ENCODE measurements around the gene RFESD. TPM values are rescaled to one million over a fixed set of nuclear protein-coding genes. Genes with fewer than 3 reads are reported as not detected.
"Not testable (repeated sequence)": the region's sequence is repeated elsewhere in the genome, so short reads cannot be mapped to it uniquely, and the experiment has no call there.

RFESD gene
- total RNA-seq, 1 experiment from 2014 or later = 1.1 TPM

DNA sequence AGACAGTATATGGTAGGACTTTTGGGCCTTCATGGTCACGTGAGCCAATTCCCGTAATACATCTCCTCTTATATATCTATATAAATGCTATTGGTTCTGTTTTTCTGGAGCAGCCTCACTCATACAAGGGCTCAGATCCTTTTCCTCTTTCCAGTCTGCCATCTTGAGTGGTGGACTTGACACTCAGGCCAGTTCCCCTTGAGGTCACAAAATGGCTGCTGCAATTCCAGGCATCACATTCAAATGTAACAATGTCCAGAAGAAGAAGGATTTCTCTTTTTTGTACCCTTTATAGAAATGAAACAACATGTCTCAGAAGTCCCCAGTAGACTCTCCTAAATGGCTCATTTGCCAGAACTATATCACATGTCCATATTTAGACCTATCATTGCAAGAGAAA is 22.2 kb upstream of the RFESD start:
- no peak for DNase-seq (ENCODE audit: low read depth)
- in situ Hi-C loops (cut with HindIII; ENCODE audit: low pct_unique_long_range_greater_than_20kb, low sequenced_read_pairs) = no loop called here

DNA sequence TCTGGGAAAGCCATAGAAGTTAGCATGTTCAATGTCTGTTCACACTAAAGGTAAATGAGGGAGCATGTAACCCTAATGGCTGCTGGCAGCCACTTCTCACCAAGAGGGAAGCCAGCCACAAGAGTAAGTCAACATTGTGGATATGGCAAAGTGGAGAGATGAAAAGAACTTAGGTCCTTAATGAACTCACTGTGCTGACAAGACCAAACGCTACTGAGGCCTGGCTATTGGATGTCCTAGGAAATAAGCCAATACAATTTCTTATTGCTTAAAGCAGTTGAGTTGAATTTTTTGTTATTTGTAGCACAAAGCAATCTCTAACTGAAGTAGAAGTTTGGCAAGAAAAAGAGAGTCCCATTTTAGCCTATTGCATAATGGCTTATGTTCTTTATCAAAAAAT is 19.9 kb upstream of the RFESD start:
- in situ Hi-C loops (cut with HindIII; ENCODE audit: low pct_unique_long_range_greater_than_20kb, low sequenced_read_pairs) = no loop called here
- no peak for DNase-seq (ENCODE audit: low read depth)

DNA sequence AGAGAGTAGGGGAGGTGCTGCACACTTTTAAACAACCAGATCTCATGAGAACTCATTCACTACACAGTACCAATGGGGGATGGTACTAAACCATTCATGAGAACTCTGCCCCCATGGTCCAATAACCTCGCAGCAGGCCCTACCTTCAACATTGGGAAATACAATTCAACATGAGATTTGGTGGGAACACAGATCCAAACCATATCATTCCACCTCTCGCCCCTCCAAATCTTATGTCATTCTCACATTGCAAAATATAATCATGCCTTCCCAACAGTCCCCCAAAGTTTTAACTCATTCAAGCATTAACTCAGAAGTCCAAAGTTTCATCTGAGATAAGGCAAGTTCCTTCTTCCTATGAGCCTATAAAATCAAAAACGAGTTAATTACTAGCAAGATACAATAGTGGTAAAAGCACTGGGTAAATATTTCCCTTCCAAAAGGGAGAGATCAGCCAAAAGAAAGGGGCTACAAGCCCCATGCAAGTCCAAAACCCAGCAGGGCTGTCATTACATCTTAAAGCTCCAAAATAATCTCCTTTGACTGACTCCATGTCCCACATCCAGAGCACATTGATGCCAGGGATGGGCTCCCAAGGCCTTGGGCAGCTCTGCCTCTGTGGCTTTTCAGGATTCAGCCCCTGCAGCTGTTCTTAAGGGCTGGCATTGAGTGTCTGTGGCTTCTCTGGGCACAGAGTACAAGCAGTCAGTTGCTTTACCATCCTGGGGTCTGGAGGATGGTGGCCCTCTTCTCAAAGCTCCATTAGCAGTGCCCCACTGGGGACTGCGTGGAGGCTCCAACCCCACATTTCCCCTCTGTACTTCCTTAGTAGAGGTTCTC is 18.4 kb upstream of the RFESD start:
- in situ Hi-C loops (cut with HindIII; ENCODE audit: low pct_unique_long_range_greater_than_20kb, low sequenced_read_pairs) = no loop called here
- DNase-seq (ENCODE audit: low read depth) = no peak

DNA sequence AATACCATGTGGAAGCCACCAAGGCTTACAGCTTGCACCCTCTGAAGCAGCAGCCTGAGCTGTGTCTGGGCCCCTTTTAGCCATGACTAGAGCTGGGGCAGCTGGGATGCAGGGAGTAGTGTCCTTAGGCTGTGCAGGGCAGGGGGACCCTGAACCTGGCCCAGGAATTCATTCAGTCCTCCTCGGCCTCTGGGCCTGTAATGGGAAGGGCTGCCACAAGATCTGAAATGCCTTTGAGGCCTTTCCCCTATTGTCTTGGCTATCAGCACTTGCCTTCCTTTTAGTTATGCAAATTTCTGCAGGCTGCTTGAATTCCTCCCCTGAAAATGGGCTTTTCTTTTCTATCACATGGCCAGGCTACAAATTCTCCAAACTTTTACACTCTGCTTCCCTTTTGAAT is 17.6 kb upstream of the RFESD start:
- no peak for DNase-seq (ENCODE audit: low read depth)
- in situ Hi-C loops (cut with HindIII; ENCODE audit: low pct_unique_long_range_greater_than_20kb, low sequenced_read_pairs) = no loop called here

DNA sequence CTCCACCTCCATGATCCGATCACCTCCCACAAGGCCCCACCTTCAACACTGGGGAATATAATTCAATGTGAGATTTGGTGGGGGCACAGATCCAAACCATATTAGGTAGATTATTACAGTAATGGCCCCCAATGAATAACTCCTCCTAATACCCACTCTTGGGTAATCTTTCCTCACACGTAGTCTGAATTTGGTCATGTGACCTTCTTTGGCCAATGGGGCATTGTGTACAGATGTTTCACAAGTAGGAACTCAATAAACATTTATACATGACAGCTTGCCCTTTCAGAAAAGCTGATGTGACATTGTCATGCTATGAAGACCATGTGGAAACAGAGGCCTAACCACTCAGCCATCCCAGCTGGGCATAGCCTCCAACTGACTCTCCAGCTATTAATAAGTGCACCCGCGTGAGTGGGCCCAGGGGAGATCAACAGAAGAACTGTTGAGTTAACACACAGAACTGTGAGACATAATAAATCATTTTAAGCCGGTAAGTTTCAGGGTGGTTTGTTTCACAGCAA is 16.1 kb upstream of the RFESD start:
- DNase-seq (ENCODE audit: low read depth) = no peak
- in situ Hi-C loops (cut with HindIII; ENCODE audit: low pct_unique_long_range_greater_than_20kb, low sequenced_read_pairs) = no loop called here

DNA sequence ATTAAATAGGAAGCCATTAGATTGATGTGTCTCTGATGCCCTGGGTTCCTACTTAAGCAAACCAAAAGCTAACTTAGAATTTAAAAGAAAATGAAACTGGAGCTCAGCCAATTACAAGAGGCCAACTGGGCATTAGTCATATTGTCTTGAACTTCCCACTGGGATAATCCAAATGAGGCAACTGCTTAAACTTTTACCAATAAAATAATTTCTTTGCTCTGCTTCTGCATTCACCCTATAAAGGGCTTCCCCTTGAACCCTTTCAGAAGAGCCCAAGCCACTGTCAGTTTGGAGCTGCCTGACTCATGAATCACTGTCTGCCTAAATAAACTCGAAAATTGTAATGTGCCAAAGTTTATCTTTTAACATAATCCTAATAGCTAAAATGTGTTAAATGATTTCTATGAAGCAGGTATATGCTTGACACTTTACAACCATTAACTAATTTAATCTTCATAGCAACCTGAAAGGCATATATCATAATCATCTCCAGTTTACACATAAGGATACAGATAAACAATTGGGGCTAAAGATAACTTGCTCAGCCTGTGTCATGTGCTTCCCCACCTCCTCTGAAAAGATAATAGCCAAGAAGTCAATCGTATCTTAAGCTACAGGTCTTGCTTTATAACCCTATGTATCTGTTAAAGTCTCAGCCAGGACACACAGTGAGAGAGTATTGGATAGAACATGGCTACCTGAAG is 15.2 kb upstream of the RFESD start:
- in situ Hi-C loops (cut with HindIII; ENCODE audit: low pct_unique_long_range_greater_than_20kb, low sequenced_read_pairs) = no loop called here
- DNase-seq (ENCODE audit: low read depth) = peak; percentile 11

DNA sequence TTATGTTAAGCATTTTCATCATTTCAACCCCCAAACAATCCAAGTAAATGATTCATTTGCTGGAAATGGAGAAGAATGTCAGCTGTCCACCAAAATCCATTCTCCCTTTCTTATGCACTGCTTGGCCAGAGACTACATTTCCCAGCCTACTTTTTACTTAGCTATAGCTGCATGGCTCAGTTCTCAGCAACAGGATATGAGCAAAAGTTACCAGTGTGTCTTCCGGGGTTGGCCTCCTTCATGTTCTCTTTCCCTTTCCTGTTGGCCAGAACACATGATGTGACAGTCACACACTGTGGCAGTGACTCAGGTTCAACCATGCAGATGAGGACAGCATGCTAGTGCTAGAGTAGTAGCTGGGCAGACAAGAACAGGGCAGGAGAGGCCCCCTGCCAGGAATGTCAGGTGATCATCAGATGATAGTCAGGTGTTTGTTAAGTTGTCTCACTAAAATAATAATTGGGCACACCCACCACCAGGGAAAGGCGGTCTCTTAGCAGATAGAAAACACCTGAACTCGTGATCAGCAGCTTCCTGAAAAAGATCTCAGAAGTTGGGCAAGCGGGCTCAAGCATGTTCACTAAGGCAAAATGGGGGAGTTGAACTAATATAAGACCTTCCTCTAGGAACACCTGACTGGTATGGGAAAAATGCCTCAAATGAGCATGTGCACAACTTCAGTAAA is 14.4 kb upstream of the RFESD start:
- in situ Hi-C loops (cut with HindIII; ENCODE audit: low pct_unique_long_range_greater_than_20kb, low sequenced_read_pairs) = no loop called here
- peak; percentile 85 for DNase-seq (ENCODE audit: low read depth)

DNA sequence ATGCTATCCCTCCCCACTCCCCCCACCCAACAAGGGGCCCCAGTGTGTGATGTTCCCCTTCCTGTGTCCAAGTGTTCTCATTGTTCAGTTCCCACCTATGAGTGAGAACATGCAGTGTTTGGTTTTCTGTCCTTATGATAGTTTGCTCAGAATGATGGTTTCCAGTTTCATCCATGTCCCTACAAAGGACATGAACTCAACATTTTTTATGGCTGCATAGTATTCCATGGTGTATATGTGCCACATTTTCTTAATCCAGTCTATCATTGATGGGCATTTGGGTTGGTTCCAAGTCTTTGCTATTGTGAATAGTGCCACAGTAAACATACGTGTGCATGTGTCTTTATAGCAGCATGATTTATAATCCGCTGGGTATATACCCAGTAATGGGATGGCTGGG is 13.6 kb upstream of the RFESD start:
- in situ Hi-C loops (cut with HindIII; ENCODE audit: low pct_unique_long_range_greater_than_20kb, low sequenced_read_pairs); DNase-seq (ENCODE audit: low read depth): not testable (repeated sequence)

DNA sequence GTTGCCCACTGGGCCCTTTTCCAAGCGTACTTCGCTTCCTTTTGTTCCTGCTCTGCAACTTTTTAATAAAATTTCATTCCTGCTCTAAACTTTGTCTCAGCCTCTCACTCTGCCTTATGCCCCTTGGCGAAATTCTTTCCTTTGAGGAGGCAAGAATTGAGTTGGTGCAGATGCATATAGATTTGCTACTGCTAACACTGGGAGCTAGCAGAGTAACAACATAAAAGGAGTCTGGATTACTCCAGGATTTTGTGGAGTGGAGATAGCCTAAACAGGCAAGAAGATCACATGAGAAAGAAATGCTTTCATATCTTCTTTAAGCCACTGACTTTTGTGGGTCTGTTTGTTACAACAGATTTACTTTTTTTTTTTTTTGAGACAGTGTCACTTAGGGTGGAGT is 12.9 kb upstream of the RFESD start:
- in situ Hi-C loops (cut with HindIII; ENCODE audit: low pct_unique_long_range_greater_than_20kb, low sequenced_read_pairs) = no loop called here
- no peak for DNase-seq (ENCODE audit: low read depth)

DNA sequence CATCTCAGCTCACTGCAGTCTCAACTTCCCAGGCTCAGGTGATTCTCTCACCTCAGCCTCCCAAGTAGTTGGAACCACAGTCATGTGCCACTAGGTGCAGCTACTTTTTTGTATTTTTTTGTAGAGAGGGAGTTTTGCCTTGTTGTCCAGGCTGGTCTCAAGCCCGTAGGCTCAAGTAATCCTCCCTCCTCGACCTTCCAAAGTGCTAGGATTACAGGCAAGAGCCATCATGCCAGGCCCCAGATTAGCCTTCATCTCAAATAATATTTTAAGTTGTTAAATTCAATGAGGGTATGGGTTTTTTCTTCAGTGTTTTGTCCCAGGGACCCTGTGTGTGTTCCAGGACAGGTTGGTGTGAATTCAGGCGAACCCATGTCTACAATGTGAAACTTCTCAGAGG is 12.5 kb upstream of the RFESD start:
- DNase-seq (ENCODE audit: low read depth) = no peak
- in situ Hi-C loops (cut with HindIII; ENCODE audit: low pct_unique_long_range_greater_than_20kb, low sequenced_read_pairs) = no loop called here

DNA sequence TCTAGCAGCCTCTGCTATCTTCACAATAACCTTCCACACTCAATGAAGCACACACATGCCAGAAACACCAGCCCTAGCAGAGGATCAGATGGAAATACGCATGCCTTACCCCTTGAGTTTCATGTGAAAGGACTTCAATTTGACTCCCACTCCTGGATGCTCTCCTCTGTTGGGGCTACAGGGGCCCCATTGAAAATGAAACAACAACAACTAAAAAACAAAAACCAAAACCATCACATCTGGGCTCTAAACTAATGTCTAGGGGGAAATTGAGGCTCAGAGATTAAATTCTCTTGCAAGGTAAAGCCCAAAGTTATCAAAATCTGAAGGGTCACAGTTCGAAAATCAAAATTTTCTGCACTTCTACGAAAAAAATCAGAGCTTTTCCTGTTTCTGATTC is 7.9 kb upstream of the RFESD start:
- in situ Hi-C loops (cut with HindIII; ENCODE audit: low pct_unique_long_range_greater_than_20kb, low sequenced_read_pairs) = no loop called here
- no peak for DNase-seq (ENCODE audit: low read depth)

DNA sequence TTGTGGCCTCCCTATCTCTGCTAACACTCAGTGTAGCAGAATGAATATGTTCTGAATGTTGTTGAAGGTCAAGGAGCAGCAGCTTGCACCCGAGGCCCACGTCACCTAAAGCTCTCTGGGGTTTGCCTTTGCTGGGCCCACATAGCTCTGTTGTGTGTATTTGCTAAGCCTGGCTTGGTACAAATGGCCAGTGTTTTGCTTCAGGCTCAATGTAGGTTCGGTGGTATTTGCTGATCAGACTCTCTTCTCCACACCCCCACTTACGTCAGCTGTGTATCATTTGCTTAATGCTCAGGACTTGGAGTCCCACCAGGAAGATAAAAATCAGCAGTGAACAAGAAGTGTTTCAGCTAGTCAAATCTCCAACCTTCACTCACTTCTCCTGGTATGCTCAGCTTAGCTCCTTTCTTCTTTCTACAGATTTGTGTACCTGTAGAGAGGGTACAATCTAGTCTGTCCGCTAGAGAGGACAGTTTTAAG is 4.8 kb upstream of the RFESD start:
- in situ Hi-C loops (cut with HindIII; ENCODE audit: low pct_unique_long_range_greater_than_20kb, low sequenced_read_pairs) = no loop called here
- no peak for DNase-seq (ENCODE audit: low read depth)

DNA sequence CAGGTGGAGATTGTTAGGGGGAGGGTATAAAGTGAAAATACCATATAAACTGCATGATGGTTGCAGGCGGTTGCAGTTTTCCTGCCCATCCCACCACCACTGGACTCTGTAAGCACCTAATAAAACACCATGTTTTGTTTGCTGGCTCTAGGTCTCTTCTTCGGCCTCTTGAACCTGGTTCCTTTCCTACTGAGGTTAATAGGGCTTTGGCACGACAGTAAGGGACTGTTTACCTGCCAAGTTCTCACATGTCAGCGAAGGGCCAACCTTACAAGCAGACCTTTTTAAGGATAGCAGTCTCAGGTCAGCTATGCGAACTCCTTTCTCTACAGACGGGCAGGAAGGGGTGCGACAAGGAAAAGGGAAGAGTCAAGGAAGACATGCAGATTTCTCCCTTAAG is 3.4 kb upstream of the RFESD start:
- in situ Hi-C loops (cut with HindIII; ENCODE audit: low pct_unique_long_range_greater_than_20kb, low sequenced_read_pairs) = no loop called here
- DNase-seq (ENCODE audit: low read depth) = no peak

DNA sequence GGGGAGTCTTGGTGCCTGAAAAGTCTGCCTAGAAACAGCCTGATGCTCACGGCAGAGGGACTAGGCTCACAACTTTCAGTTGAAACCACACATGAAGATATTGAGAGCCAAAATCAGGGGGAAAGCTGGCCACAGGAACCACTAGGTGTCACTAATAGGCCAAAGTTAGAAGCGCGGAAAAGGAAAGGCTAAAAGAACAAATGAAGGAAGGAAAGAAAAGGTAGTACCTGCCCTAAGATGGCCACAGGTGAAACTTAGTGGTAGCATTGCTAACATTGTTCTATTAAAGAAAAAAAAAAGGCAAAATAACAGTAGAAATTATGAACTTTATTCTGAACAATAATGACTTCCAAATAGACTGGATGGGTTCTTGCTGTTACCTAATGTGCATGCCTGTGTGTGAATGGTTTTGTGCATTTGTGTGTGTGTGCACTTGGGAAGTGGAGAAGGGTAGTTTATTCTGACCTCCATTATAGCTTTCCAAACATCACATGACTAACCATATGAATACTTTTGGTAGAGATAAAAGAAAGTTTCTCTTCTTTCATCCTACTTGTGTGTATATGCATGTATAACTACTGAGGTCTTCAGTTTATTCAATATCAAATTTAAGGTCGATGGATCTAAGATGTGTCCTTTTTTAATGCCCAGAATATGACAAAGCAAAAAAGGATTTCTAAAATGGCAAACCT is 2.1 kb upstream of the RFESD start:
- in situ Hi-C loops (cut with HindIII; ENCODE audit: low pct_unique_long_range_greater_than_20kb, low sequenced_read_pairs) = no loop called here
- DNase-seq (ENCODE audit: low read depth) = peak; percentile 59

DNA sequence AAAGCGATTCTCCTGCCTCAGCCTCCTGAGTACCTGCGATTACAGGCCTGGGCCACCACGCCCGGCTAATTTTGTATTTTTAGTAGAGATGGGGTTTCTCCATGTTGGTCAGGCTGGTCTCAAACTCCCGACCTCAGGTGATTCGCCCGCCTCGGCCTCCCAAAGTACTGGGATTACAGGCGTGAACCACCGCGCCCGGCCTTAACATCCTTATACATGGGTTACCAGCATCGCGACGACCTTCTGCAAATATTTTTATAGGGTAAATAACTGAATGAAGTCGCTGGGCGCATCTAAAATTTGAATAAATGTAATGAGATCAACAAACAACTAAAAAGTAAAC is 380 bp upstream of the RFESD start:
- in situ Hi-C loops (cut with HindIII; ENCODE audit: low pct_unique_long_range_greater_than_20kb, low sequenced_read_pairs); DNase-seq (ENCODE audit: low read depth): not testable (repeated sequence)

DNA sequence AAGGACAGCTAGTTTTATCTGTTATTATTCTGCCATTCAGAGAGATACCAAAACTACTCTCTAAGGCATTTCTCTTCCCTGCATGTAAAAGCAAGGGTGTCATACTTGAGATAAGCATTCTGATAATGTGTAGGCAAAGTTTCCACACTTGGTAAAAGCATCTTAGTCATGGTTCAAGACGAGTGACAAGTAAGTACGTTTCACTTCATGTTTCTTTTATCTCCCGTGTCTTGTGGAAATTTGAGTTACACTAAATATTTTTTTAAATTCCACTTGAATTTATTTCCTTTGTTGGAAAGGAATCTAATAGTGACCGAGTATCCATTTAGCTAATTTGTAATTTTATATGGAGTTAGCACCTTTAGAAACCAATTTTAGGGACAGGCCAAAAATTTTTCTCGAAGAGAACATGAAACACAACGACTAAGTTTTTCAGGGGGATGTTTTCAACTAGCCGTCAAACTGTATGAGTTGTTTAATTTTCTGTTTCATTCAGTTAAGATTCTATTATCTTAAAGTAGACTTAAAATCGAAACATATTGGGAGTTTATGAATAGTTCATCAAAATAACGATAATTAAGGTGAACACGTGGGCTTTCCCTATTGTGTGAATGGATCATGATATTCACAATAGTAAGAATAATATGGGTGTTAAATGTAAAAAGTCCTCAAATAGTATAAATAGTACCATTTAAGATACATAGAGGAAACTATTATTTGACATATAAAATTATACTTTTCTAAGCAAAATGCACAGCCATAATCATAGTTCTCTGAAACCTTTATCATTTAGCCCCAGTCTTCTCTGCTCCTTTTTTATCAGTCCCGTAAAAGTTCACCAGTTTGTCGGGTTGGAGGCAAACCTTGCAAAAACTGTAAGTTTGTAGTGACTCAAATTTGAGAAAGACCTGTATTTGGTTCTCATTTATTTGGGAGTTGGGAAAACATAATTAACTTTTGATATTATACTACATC is 1.6 kb downstream of the RFESD start:
- DNase-seq (ENCODE audit: low read depth) = no peak
- in situ Hi-C loops (cut with HindIII; ENCODE audit: low pct_unique_long_range_greater_than_20kb, low sequenced_read_pairs) = no loop called here

DNA sequence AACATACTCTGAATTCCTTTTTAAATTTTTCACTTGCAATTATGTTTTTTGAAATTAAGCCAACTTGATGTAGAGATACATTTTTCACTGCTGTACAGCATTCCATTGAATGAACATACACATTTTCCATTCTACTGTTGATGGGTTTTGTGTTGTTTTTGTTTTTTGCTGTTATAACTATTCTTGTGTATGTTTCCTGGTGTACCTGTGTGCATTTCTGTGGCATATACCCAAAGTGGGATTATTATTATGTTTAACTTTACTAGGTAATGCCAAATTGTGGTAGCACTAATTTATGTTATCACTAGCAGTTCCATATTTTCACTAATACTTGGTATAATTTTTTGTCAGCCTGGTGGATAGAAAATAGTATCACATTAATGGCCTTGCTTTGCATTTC is 2.7 kb downstream of the RFESD start:
- DNase-seq (ENCODE audit: low read depth) = no peak
- in situ Hi-C loops (cut with HindIII; ENCODE audit: low pct_unique_long_range_greater_than_20kb, low sequenced_read_pairs) = no loop called here
